SW480 (cell line): Measurements from ENCODE around the gene PAQR5.
"Not testable (repeated sequence)": the region's sequence is repeated elsewhere in the genome, so short reads cannot be mapped to it uniquely, and the experiment has no call there.

ENCODE experiments used
- DNase-seq: peaks from one replicate; pipeline ENCODE4 v3.0.0-alpha.2; 2016; ENCODE audit warnings: low spot score

The PAQR5 gene

GRCh38 chr15:69424001-69424400 lies 125.3 kb downstream of the PAQR5 start:
- no peak for DNase-seq

GRCh38 chr15:69424748-69425413 lies 126.2 kb downstream of the PAQR5 start:
- DNase-seq: no peak

- DNase-seq: no peak
Observed at GRCh38 chr15:69433831-69434230, 135.1 kb downstream of the PAQR5 start.

- no peak for DNase-seq
Observed at GRCh38 chr15:69434238-69434637, 135.5 kb downstream of the PAQR5 start.

GRCh38 chr15:69434679-69435078 lies 136.0 kb downstream of the PAQR5 start:
- no peak for DNase-seq

GRCh38 chr15:69435985-69436384 lies 137.3 kb downstream of the PAQR5 start:
- DNase-seq: no peak

GRCh38 chr15:69436951-69437350 lies 138.2 kb downstream of the PAQR5 start:
- no peak for DNase-seq

GRCh38 chr15:69439623-69440022 lies 140.9 kb downstream of the PAQR5 start:
- DNase-seq: no peak

GRCh38 chr15:69443032-69443611 lies 144.4 kb downstream of the PAQR5 start:
- no peak for DNase-seq

GRCh38 chr15:69444686-69445085 lies 146.0 kb downstream of the PAQR5 start:
- no peak for DNase-seq

- no peak for DNase-seq
Observed at GRCh38 chr15:69446953-69447352, 148.2 kb downstream of the PAQR5 start.

GRCh38 chr15:69450221-69450620 lies 151.5 kb downstream of the PAQR5 start:
- not testable (repeated sequence) for DNase-seq

- no peak for DNase-seq
Observed at GRCh38 chr15:69450968-69451695, 152.4 kb downstream of the PAQR5 start.

GRCh38 chr15:69451951-69452691 lies 153.4 kb downstream of the PAQR5 start:
- no peak for DNase-seq

GRCh38 chr15:69452692-69453521 lies 154.2 kb downstream of the PAQR5 start, which contains the start of gene RPLP1:
RPLP1 (plus strand) TSS chr15:69452818; CDS start chr15:69452949, 131 bp downstream.
- peak; percentile 90 for DNase-seq

- DNase-seq: no peak
Observed at GRCh38 chr15:69454953-69455352, 156.2 kb downstream of the PAQR5 start.

GRCh38 chr15:69456208-69457166 lies 157.8 kb downstream of the PAQR5 start:
- DNase-seq: no peak
